ENCODE results near the gene CRISP2.

The CRISP2 gene

DNA sequence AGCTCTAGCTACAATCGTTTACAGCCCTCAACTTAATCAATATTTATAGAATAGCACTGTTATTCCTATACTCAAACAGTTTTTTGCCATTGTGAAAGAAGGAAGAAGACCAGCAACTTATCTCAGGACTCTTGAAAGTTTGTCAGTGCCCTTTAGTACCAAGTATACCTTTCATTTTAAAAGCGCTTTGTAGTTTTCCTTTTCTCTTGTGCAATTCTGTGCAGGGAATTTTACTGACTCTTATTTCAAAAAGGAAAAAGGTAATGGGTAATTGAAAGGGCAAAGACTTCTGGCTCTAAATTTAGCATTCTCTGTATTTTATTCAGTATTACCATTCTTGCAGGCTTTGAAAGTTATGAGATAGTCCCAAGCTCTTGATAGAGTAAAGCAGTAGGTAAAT is 59.9 kb downstream of the CRISP2 start:
- DNase-seq, result no peak

DNA sequence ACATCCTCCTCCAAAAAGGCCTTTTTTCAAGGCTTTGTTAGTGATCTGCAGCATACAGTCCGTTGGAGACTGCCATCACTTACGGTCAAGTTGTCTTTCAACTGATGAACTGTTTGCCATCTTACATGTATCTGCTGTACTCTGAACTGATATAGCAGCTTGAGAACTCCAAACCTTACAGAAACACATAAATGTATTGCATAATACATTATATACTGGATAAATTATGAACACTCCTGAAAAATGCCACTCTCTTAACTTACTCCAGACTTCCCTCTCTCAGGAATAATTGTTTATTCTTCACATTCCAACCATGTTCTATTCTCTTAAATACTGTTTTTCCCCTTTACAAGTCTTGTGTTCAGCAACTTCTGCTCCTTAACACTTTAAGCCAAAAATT is 62.1 kb downstream of the CRISP2 start:
- no peak for DNase-seq

DNA sequence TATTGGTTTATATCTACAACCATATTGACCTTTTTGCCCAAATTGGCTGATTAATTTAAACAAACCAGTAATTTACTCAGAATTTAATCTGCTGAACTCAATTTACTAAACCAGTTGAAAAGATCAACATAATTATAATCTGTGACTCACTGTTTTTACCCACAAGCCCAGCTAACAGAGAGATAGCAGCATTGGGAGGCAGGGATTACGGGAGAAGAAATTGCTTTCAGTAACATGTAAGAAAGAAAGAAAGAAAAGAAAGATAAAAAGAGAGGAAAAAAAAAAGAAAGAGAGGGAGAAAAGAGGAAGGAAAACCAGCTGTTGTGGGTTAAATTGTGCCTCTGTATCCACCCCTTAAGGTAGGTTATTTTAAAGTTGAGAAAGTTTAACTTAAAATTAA is 63.4 kb downstream of the CRISP2 start:
- DNase-seq, result no peak

DNA sequence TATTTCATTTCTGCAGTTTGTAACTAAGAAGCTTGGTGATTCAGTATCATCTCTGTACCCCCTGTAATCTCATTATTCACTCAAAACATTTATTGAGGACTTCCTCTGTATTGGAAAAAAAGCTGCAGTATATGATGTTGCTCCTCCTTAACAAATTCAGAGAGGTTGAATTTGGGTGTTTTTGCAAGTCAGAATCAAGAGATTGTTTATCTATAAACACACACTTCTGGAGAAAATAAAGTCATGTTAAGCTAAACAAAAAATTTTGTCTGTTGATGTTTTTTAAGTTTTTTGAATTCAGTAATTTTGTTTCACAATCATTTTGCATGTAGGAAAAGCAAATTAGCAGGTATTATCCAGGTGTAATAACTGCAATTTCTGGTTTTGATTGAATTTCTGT is 65.3 kb downstream of the CRISP2 start:
- no peak for DNase-seq

DNA sequence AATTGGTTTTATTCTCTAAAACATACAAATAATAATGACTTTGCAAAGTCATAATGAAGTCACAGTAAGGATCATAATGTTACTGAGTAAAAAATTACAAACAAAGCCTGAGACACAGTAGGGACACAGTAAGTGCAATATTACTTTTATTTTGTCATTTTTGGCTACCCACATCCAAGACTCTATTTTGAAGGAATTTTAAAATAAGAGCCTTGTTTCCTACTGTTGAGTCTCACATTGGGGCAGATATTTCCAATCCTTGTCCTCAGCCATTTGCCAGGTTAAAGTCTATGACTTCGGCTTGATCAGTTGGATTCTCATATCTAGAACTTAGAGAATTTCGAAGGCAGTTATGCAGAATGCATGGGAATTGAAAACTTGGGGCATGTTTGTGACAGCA is 65.9 kb downstream of the CRISP2 start:
- DNase-seq, result no peak

DNA sequence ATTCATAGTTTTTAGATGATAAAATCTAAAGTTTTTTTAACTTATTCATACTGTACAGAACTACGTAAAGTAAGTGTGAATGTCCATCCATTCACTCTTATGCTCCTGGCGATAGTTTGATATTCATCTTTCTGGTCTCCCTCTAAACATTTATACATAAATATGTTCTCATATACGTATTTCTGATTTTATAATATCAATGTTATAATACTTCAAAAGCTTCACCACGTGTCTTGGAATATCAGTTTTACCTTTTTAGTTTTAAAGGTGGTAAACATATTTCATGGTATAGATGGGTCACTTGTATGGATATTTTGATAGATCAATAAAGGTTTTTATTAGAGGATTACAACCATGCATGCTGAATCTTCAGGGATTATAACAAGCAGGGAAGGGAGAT is 66.4 kb downstream of the CRISP2 start:
- no peak for DNase-seq

DNA sequence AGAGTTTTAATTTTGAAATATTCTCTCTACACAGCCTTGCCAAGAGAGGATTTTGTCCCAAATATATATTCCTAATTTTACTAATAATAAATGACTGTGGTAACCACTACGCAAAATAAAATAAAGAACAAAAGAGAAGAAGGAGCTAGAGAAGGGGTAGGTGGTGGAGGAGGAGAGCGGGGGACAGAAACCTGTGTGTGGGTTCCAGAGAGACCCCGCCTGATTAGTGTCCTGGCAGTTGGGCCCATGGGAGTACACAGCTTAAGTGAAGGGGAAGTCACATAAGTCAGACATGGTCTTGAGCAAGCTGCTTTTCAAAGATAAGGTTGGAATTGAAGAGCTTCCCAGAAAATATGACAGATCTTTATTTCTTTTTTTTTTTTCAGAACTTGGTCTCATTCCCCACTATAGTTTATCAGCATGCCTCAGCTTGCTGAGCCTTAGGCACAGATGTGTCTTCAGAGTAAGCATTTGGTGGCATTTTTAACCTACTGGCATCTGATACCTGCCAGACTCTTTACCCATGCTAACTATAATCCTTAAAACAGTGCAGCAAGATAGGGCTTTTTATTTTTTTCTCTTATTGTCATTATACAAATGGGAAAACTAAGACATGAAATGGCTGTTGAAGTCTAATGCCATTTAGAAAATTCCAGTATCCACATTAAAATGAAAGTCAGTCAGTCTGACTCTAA is 67.1 kb downstream of the CRISP2 start:
- no peak for DNase-seq

DNA sequence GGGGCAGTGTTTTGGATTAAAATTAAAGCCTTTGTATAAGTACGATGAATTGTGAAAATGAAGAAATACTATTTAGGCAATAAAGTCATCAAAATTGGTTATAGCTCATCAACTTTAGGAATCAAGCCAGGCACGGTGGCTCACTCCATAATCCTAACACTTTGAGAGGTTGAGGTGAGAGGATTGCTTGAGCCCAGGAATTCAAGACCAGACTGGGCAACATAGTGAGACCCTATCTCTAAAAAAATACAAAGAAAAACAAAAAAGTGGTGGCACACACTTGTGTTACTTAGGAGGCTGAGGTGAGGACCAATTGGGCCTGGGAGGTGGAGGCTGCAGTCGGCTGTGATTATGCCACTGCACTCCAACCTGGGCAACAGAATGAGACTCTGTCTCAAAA is 68.2 kb downstream of the CRISP2 start:
- DNase-seq, result no peak
